ENCODE data around the gene ARID1B. TPM values are rescaled to one million over a fixed set of nuclear protein-coding genes. Genes with fewer than 3 reads are reported as not detected.
A peak's percentile ranks its signal among the peaks of the same experiment; 100 is the strongest.

ARID1B gene
- total and polyA plus RNA-seq, 10 of the 15 experiments (the other 5 are each of a cell fraction or from before 2014, with no cell fraction given), result 24.7 to 133 (median 54.6) TPM

- H3K27ac ChIP-seq (ENCODE audit: control insufficient read depth, insufficient read depth), result no peak overlapping the region
- TF ChIP-seq SPI1 (IDR thresholded peaks at IDR 0.05; ENCODE audit: borderline replicate concordance, insufficient read depth, low read depth, low read length) (peak; percentile 45; the same call in 1 of the 2 replicates), ZNF274 (IDR thresholded peaks at IDR 0.05; ENCODE audit: insufficient read depth, insufficient read length) (no peak)
- DNase-seq (ENCODE audit: low read depth, low spot score) (no peak), ATAC-seq (no peak), FAIRE-seq (no peak)
- no peak overlapping the region for H3K4me2 ChIP-seq (ENCODE audit: control insufficient read depth, insufficient read depth)
- no peak overlapping the region for H3K9ac ChIP-seq (ENCODE audit: control insufficient read depth, insufficient read depth, low read length)
- SMC1A ChIA-PET (ENCODE audit: uncharacterized antibody, unreplicated experiment), result interaction anchor here (0.5 kb wide), 1 partner anchor 112 kb away, joined by 3 read pairs; no protein-coding TSS in a partner anchor
- in situ Hi-C loops (cut with MboI), result no loop called here
- WGBS (ENCODE audit: insufficient coverage, insufficient replicate concordance, low lambda C conversion rate, missing lambda C conversion rate), result 100% methylated on average over 1 of the region's 1 CpG
- peaks cover 0 to under 1% of the 10 kb centered on the region in 2 experiments; a peak in 1 of 4 replicates for H3K36me3 ChIP-seq (ENCODE audit: control insufficient read depth in 2 of 2, insufficient read depth in 2 of 2, low read length in 1 of 2)
- H3K9me3 ChIP-seq (replicated peaks; ENCODE audit: control insufficient read depth, insufficient read depth, low read length), result no peaks in the 10 kb centered on the region
- no peak overlapping the region for H3K4me3 ChIP-seq
- POLR2A ChIA-PET, result no interaction called here
- peaks cover 11% of the 10 kb centered on the region; the same call in 1 of the 2 replicates for H3K4me1 ChIP-seq (ENCODE audit: control insufficient read depth, insufficient read depth, low read length)
- intact Hi-C loops (cut with micrococcal nuclease; ENCODE audit: unreplicated experiment), result loop anchor here (5.0 kb wide), 1 partner anchor 38 kb away; no protein-coding TSS in a partner anchor
- RAD21 ChIA-PET (ENCODE audit: unreplicated experiment), result no interaction called here
- no peak overlapping the region for H2AFZ ChIP-seq (ENCODE audit: control insufficient read depth, low read depth, low read length)
- H3K79me2 ChIP-seq (ENCODE audit: control insufficient read depth, insufficient read depth, low read length), result no peaks in the 10 kb centered on the region
- no TSS peak for BruUV-seq (replicated peaks)
- CTCF ChIA-PET, result no interaction called here
- H3K27me3 ChIP-seq (replicated peaks in 1 of 2; ENCODE audit: control insufficient read depth in 2 of 2, insufficient read depth in 2 of 2, low read length in 1 of 2), result no peaks in the 10 kb centered on the region
- H4K20me1 ChIP-seq (ENCODE audit: control insufficient read depth, insufficient read depth), result no peaks in the 10 kb centered on the region
Observed at GRCh38 chr6:157104803-157105202, 327.6 kb downstream of the ARID1B start.

DNA sequence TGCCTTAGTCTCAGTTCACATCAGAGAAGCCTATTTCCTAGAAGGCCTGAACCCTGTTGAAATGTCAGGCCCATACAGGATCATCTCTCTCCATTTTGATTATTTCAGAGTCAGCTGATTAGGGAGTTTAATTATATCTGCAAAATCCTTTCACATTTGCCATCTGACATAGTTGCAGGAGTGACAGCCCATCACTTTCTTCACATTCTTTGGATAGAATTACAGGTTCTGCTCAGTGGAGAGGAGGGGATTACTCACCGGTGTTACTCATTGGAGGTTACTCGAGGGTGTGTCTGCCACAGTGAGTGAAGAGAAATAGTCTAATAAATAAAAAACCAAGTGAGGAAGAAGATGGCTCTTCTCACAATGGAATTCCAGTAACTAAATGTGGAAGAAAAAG, 329.3 kb downstream of the ARID1B start:
- Histone ChIP-seq H3K9me3 (replicated peaks; ENCODE audit: control insufficient read depth, insufficient read depth, low read length) (no peaks in the 10 kb centered on the region), H3K4me1 (ENCODE audit: control insufficient read depth, insufficient read depth, low read length) (no peaks in the 10 kb centered on the region), H3K27ac (ENCODE audit: control insufficient read depth, insufficient read depth) (no peak overlapping the region), H3K4me2 (ENCODE audit: control insufficient read depth, insufficient read depth) (no peak overlapping the region), H3K4me3 (no peak overlapping the region), H3K79me2 (ENCODE audit: control insufficient read depth, insufficient read depth, low read length) (no peaks in the 10 kb centered on the region), H3K9ac (ENCODE audit: control insufficient read depth, insufficient read depth, low read length) (no peak overlapping the region), H2AFZ (ENCODE audit: control insufficient read depth, low read depth, low read length) (no peak overlapping the region), H3K27me3 (replicated peaks in 1 of 2; ENCODE audit: control insufficient read depth in 2 of 2, insufficient read depth in 2 of 2, low read length in 1 of 2) (no peaks in the 10 kb centered on the region), H3K36me3 (ENCODE audit: control insufficient read depth in 2 of 2, insufficient read depth in 2 of 2, low read length in 1 of 2) (peaks cover 0 to 4% of the 10 kb centered on the region in 2 experiments; a peak in 1 of 4 replicates), H4K20me1 (ENCODE audit: control insufficient read depth, insufficient read depth) (no peaks in the 10 kb centered on the region)
- POLR2A ChIA-PET, result no interaction called here
- WGBS (ENCODE audit: insufficient coverage, insufficient replicate concordance, low lambda C conversion rate, missing lambda C conversion rate), result 100% methylated on average over 2 of the region's 2 CpGs
- DNase-seq (ENCODE audit: low read depth, low spot score), result no peak
- no peak for FAIRE-seq
- TF ChIP-seq SRF (IDR thresholded peaks at IDR 0.05; ENCODE audit: low read depth in 2 of 2, low read length in 2 of 2) (no peak), YY1 (IDR thresholded peaks at IDR 0.05; ENCODE audit: low read depth, low read length) (no peak), PAX5 (IDR thresholded peaks at IDR 0.05; ENCODE audit: borderline replicate concordance, low read depth, low read length) (no peak), SIN3A (IDR thresholded peaks at IDR 0.05; ENCODE audit: low read depth, low read length) (no peak), ZNF622 (IDR thresholded peaks at IDR 0.05) (no peak), BCL11A (IDR thresholded peaks at IDR 0.05; ENCODE audit: low read depth, low read length) (no peak), HCFC1 (IDR thresholded peaks at IDR 0.05; ENCODE audit: low read length) (no peak), ZNF217 (IDR thresholded peaks at IDR 0.05) (no peak), SUPT20H (IDR thresholded peaks at IDR 0.05; ENCODE audit: borderline replicate concordance, control insufficient read depth, low read depth, low read length) (no peak), CREB1 (IDR thresholded peaks at IDR 0.05; ENCODE audit: low read depth) (no peak)
- TF ChIP-seq, protein P1, sequence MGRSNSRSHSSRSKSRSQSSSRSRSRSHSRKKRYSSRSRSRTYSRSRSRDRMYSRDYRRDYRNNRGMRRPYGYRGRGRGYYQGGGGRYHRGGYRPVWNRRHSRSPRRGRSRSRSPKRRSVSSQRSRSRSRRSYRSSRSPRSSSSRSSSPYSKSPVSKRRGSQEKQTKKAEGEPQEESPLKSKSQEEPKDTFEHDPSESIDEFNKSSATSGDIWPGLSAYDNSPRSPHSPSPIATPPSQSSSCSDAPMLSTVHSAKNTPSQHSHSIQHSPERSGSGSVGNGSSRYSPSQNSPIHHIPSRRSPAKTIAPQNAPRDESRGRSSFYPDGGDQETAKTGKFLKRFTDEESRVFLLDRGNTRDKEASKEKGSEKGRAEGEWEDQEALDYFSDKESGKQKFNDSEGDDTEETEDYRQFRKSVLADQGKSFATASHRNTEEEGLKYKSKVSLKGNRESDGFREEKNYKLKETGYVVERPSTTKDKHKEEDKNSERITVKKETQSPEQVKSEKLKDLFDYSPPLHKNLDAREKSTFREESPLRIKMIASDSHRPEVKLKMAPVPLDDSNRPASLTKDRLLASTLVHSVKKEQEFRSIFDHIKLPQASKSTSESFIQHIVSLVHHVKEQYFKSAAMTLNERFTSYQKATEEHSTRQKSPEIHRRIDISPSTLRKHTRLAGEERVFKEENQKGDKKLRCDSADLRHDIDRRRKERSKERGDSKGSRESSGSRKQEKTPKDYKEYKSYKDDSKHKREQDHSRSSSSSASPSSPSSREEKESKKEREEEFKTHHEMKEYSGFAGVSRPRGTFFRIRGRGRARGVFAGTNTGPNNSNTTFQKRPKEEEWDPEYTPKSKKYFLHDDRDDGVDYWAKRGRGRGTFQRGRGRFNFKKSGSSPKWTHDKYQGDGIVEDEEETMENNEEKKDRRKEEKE (IDR thresholded peaks at IDR 0.05), result no peak
- RAD21 ChIA-PET (ENCODE audit: unreplicated experiment), result no interaction called here
- SMC1A ChIA-PET (ENCODE audit: uncharacterized antibody, unreplicated experiment), result interaction anchor here (0.7 kb wide), 2 partner anchors 13 to 28 kb away, joined by 3 to 4 read pairs; no protein-coding TSS in a partner anchor
- CTCF ChIA-PET, result no interaction called here
- intact Hi-C loops (cut with micrococcal nuclease; ENCODE audit: unreplicated experiment), result no loop called here
- in situ Hi-C loops (cut with MboI), result no loop called here
- no TSS peak for BruUV-seq (replicated peaks)
- ATAC-seq, result no peak

All from GM12878 (cell line).